Activated naive CD8-positive, alpha-beta T cell treated with anti-CD3 and anti-CD28 coated beads for 36 hours (primary cell): Measurements from ENCODE around the gene CCM2. TPM values are rescaled to one million over a fixed set of nuclear protein-coding genes. Genes with fewer than 3 reads are reported as not detected.

ENCODE experiments used
- DNase-seq: peaks from one replicate; pipeline ENCODE4 v3.0.0; 2021
- H3K27ac Mint-ChIP-seq: one replicate; pipeline ENCODE4 v1.8.0; 2022; ENCODE audit warnings: mild to moderate bottlenecking, moderate library complexity, mixed read lengths
- H3K27me3 Mint-ChIP-seq: one replicate; pipeline ENCODE4 v1.8.0; 2022; ENCODE audit warnings: mild to moderate bottlenecking, mixed read lengths
- H3K36me3 Mint-ChIP-seq: one replicate; pipeline ENCODE4 v1.8.0; 2021; ENCODE audit warnings: mild to moderate bottlenecking, mixed read lengths
- H3K4me1 Mint-ChIP-seq: one replicate; pipeline ENCODE4 v1.8.0; 2021; ENCODE audit warnings: mixed read lengths
- H3K4me3 Mint-ChIP-seq: one replicate; pipeline ENCODE4 v1.8.0; 2022; ENCODE audit warnings: mild to moderate bottlenecking, moderate library complexity, mixed read lengths
- H3K9me3 Mint-ChIP-seq: one replicate; pipeline ENCODE4 v1.8.0; 2022; ENCODE audit warnings: mixed read lengths
- total RNA-seq, 2 experiments: library from RNA; stranded (reverse); gene quantifications; one replicate each; pipeline ENCODE4 v1.2.3, GENCODE V29; 2021

CCM2 gene
- total RNA-seq, 2 experiments from 2014 or later = 50.8 to 51.6 TPM

DNA sequence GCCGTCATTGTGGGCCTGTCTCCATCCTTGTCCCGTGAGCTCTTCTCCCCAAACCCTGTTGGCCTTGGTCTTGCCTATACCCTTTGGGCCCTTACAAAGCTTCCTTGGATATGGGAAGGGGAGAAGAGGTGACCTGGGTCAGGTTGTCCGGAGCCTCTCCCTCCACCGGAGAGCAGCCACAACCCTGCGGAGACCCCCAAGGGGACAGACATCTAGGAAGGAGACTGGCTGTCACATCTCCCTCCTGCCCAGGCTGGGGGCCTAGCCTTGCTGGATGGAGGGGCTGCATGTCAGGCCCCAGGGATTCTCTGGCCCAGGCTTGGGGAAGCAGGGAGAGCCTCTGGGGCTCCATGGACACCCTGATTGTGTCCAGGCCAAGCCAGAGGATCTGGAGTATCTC lies 76.9 kb downstream of the CCM2 start:
- H3K4me3 Mint-ChIP-seq = no peak overlapping the region
- peaks cover 4% of the 10 kb centered on the region for H3K4me1 Mint-ChIP-seq
- no peak for DNase-seq
- peaks cover 6% of the 10 kb centered on the region for H3K36me3 Mint-ChIP-seq
- H3K27me3 Mint-ChIP-seq = no peaks in the 10 kb centered on the region
- H3K9me3 Mint-ChIP-seq = no peaks in the 10 kb centered on the region
- H3K27ac Mint-ChIP-seq = no peak overlapping the region

DNA sequence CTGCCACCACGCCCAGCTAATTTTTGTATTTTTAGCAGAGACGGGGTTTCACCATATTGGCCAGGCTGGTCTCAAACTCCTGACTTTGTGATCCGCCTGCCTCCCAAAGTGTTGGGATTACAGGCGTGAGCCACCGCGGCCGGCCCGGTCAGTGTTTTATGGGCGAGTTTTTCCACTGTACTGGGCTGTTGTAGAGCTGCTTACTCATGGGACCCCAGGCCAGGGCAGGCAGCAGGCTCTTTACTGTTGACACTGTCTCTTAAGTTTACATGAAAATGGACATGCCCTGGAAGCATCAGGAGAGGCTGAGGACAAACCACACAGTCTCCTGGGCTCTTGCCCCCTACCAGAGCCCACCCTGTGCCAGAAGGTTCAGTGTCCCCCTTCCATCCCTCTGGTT lies 77.6 kb downstream of the CCM2 start:
- no peak for DNase-seq
- Mint-ChIP-seq H3K27ac (no peak overlapping the region), H3K4me1 (peaks cover 4% of the 10 kb centered on the region), H3K9me3 (no peaks in the 10 kb centered on the region), H3K4me3 (no peak overlapping the region), H3K36me3 (peaks cover 6% of the 10 kb centered on the region), H3K27me3 (no peaks in the 10 kb centered on the region)

DNA sequence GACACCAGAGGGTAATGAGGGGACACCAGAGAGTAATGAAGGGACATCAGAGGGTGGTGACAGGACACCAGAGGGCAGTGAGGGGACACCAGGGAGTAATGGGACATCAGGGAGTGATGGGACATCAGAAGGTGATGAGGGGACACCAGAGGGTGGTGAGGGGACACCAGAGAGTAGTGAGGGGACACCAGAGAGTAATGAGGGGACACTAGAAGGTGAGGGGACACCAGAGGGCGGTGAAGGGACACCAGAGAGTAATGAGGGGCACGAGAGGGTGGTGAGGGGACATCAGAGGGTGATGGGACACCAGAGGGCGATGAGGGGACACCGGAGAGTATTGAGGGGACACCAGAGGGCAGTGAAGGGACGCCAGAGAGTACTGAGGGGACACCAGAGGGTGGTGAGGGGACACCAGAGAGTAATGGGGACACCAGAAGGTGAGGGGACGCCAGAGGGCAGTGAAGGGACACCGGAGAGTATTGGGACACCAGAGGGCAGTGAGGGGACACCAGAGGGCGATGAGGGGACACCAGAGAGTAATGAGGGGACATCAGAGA lies 78.2 kb downstream of the CCM2 start:
- no peak for DNase-seq
- Mint-ChIP-seq H3K9me3 (no peaks in the 10 kb centered on the region), H3K27ac (no peak overlapping the region), H3K4me1 (peaks cover 4% of the 10 kb centered on the region), H3K4me3 (no peak overlapping the region), H3K36me3 (peaks cover 4% of the 10 kb centered on the region), H3K27me3 (no peaks in the 10 kb centered on the region)

DNA sequence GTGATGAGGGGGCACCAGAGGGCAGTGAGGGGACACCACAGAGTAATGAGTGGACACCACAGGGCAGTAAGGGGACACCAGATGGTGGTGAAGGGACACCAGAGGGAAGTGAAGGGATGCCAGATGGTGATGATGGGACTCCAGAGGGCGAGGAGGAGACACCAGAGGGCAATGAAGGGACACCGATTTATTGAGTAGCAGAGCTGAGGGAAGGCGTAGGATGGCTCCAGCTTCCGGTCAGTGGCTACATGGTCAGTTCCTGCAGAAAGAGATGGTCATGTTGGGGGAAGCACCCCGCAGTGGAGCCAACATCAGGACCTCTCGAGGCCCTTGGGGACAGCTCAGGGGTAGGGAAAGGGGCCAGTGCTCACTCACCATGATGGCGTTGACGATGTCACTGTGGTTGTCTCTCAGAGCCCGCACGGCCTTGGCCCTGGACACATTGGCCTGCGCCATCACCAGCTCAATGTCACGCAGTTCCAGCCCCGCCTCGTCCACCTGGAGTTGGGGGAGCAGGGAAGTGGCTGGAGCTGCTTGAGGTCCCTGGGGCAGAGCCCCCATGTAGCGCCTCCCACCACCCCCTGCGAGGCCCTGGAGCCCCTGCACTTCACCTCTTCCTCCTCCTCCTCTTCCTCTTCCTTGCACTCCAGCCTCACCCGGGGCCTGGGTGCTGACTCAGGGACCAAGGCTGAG lies 80.4 kb downstream of the CCM2 start:
- no peaks in the 10 kb centered on the region for H3K36me3 Mint-ChIP-seq

DNA sequence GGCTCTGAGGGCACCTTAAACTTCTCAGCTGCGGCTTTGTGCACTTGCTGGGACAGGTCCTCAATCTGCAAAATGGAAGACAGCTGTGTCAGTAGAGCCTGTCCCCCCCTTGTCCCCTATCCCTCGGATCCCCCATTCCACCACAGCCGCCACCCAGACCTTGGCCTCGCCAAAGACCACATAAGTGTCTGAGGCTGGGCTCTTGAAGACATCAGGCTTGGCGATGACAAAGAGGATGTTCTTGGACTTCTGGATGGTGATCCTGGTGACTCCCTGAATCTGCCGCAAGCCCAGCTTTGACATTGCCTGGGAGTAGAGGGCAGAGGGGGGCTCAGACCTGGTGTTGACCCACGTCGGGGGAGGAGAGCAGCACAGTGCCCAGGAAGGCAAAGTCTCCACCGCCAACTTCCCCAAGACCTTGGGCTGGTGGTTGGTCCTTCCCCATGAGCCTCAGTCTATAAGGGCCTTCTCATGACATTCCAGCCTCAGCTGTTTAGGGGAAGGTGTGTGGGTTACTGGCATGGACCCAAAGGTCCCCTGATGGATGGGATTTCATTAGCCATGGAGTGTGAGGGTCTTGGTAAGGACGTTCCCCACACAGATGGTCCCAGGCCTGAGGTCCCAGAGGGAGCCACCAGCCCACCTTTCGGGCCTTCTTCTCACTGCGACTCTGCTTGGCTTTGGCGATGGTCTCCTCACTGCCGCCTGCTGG lies 81.1 kb downstream of the CCM2 start:
- H3K27me3 Mint-ChIP-seq = no peaks in the 10 kb centered on the region
- peaks cover 2% of the 10 kb centered on the region for H3K4me1 Mint-ChIP-seq
- no peaks in the 10 kb centered on the region for H3K36me3 Mint-ChIP-seq
- no peak overlapping the region for H3K27ac Mint-ChIP-seq
- H3K4me3 Mint-ChIP-seq = no peak overlapping the region
- no peaks in the 10 kb centered on the region for H3K9me3 Mint-ChIP-seq
- no peak for DNase-seq

More for the DNA sequence above, 80.4 kb downstream of the CCM2 start:
- no peak overlapping the region for H3K4me3 Mint-ChIP-seq
- peaks cover 2% of the 10 kb centered on the region for H3K4me1 Mint-ChIP-seq
- no peaks in the 10 kb centered on the region for H3K27me3 Mint-ChIP-seq
- no peak for DNase-seq
- H3K9me3 Mint-ChIP-seq = no peaks in the 10 kb centered on the region
- no peak overlapping the region for H3K27ac Mint-ChIP-seq

GRCh38 chr7:45081670-45081974 lies 81.6 kb downstream of the CCM2 start:
- no peak for DNase-seq
- H3K9me3 Mint-ChIP-seq = no peaks in the 10 kb centered on the region
- no peaks in the 10 kb centered on the region for H3K36me3 Mint-ChIP-seq
- no peak overlapping the region for H3K4me3 Mint-ChIP-seq
- H3K27ac Mint-ChIP-seq = no peak overlapping the region
- no peaks in the 10 kb centered on the region for H3K4me1 Mint-ChIP-seq
- H3K27me3 Mint-ChIP-seq = no peaks in the 10 kb centered on the region

DNA sequence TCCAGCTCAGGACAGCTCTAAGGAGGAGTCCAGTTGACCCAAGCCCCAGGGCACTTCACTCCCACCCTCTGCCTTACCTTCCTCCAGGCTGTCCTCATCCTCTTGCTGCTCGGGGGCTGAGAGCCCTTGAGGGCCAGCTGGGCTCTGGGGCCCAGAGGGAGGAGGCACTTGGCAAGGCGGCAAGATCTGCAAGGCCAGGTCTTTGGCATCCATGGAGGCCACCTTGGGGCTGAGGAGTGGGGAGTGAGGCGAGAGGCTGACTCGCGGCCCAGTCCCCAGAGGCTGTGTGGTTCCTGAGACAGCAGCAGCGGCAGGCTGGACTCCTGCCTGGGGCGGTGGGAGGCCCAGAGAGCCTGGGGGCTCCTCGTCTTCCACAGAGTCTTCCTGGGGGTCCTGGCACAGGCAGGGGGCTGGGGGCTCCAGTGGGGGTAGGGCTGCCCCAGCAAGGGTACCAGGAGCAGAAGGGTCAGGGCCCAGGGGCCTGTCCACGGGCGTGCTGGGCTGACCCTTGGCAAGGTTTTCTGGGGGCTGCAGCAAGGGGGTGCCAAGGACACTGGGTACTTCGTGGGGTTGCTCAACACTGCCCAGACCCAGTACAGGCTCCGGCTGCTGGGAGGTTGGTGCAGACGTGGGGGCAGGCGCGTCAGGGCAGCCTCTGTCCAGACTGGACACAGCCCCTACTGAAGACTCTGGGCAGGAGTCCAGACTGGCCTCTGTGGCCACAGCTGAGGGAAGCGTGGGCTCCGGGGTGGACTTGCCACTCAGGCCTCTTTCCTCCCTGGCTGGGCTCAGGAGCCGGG lies 82.2 kb downstream of the CCM2 start:
- no peaks in the 10 kb centered on the region for H3K36me3 Mint-ChIP-seq
- H3K27me3 Mint-ChIP-seq = no peaks in the 10 kb centered on the region
- no peak overlapping the region for H3K27ac Mint-ChIP-seq
- DNase-seq = no peak
- H3K9me3 Mint-ChIP-seq = no peaks in the 10 kb centered on the region
- no peaks in the 10 kb centered on the region for H3K4me1 Mint-ChIP-seq
- no peak overlapping the region for H3K4me3 Mint-ChIP-seq

- no peaks in the 10 kb centered on the region for H3K9me3 Mint-ChIP-seq
- no peaks in the 10 kb centered on the region for H3K4me1 Mint-ChIP-seq
- no peaks in the 10 kb centered on the region for H3K27me3 Mint-ChIP-seq
- H3K4me3 Mint-ChIP-seq = no peak overlapping the region
- DNase-seq = no peak
- no peaks in the 10 kb centered on the region for H3K36me3 Mint-ChIP-seq
- no peak overlapping the region for H3K27ac Mint-ChIP-seq
Observed at GRCh38 chr7:45082831-45083331, 82.9 kb downstream of the CCM2 start.

- Mint-ChIP-seq H3K27ac (no peak overlapping the region), H3K36me3 (no peaks in the 10 kb centered on the region), H3K9me3 (no peaks in the 10 kb centered on the region), H3K4me3 (no peak overlapping the region), H3K27me3 (peaks cover under 1% of the 10 kb centered on the region), H3K4me1 (peaks cover 3% of the 10 kb centered on the region)
- no peak for DNase-seq
Observed at GRCh38 chr7:45084336-45084735, 84.3 kb downstream of the CCM2 start.

- Mint-ChIP-seq H3K9me3 (no peaks in the 10 kb centered on the region), H3K4me3 (no peak overlapping the region), H3K27ac (no peak overlapping the region), H3K4me1 (peaks cover 6% of the 10 kb centered on the region), H3K36me3 (no peaks in the 10 kb centered on the region), H3K27me3 (peaks cover 3% of the 10 kb centered on the region)
- DNase-seq = no peak
Observed at GRCh38 chr7:45084901-45085618, 85.1 kb downstream of the CCM2 start.

- Mint-ChIP-seq H3K4me1 (peaks cover 6% of the 10 kb centered on the region), H3K36me3 (no peaks in the 10 kb centered on the region), H3K4me3 (no peak overlapping the region), H3K9me3 (no peaks in the 10 kb centered on the region), H3K27me3 (peaks cover 3% of the 10 kb centered on the region), H3K27ac (no peak overlapping the region)
- no peak for DNase-seq
Observed at GRCh38 chr7:45085619-45086200, 85.7 kb downstream of the CCM2 start.

GRCh38 chr7:45086331-45087065 lies 86.5 kb downstream of the CCM2 start:
- H3K4me1 Mint-ChIP-seq = peaks cover 6% of the 10 kb centered on the region
- H3K27ac Mint-ChIP-seq = no peak overlapping the region
- H3K27me3 Mint-ChIP-seq = peaks cover 3% of the 10 kb centered on the region
- H3K36me3 Mint-ChIP-seq = no peaks in the 10 kb centered on the region
- no peak for DNase-seq
- H3K4me3 Mint-ChIP-seq = no peak overlapping the region
- no peaks in the 10 kb centered on the region for H3K9me3 Mint-ChIP-seq

- Mint-ChIP-seq H3K4me3 (peak overlapping the region; percentile 34), H3K36me3 (no peaks in the 10 kb centered on the region), H3K27ac (no peak overlapping the region), H3K4me1 (peaks cover 6% of the 10 kb centered on the region), H3K9me3 (no peaks in the 10 kb centered on the region), H3K27me3 (peaks cover 3% of the 10 kb centered on the region)
- DNase-seq = no peak
Observed at GRCh38 chr7:45087301-45088145, 87.5 kb downstream of the CCM2 start.
